ENCODE measurements around the gene MGLL. TPM values are rescaled to one million over a fixed set of nuclear protein-coding genes. Genes with fewer than 3 reads are reported as not detected.

The MGLL gene
- total RNA-seq, 1 experiment from 2014 or later = 0.94 TPM

DNA sequence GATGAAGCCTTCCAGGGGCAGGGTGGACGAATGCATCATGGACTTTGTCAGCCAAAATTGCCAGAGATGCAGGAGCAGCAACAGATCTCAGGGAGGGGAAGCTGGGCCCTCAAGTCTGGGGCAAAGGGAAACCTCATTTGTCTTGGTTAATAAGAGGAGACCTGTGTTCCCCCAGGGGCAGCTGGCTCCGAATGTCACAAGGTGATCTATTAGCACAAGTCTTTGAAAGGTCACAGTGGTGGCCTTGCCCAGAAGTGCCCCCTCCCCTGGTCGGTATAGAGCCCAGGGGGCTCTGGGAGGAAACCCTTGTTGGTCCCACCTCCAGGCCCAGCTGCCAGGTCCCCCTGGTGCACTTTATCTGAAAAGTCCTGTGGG is 103.4 kb downstream of the MGLL start (continued):
- TF ChIP-seq, protein P1, sequence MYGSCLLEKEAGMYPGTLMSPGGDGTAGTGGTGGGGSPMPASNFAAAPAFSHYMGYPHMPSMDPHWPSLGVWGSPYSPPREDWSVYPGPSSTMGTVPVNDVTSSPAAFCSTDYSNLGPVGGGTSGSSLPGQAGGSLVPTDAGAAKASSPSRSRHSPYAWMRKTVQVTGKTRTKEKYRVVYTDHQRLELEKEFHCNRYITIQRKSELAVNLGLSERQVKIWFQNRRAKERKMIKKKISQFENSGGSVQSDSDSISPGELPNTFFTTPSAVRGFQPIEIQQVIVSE (CRISPR knock-in tag; IDR thresholded peaks at IDR 0.05; ENCODE audit: borderline replicate concordance) = no peak
- TF ChIP-seq ATF1 (CRISPR knock-in tag; IDR thresholded peaks at IDR 0.05) = no peak

DNA sequence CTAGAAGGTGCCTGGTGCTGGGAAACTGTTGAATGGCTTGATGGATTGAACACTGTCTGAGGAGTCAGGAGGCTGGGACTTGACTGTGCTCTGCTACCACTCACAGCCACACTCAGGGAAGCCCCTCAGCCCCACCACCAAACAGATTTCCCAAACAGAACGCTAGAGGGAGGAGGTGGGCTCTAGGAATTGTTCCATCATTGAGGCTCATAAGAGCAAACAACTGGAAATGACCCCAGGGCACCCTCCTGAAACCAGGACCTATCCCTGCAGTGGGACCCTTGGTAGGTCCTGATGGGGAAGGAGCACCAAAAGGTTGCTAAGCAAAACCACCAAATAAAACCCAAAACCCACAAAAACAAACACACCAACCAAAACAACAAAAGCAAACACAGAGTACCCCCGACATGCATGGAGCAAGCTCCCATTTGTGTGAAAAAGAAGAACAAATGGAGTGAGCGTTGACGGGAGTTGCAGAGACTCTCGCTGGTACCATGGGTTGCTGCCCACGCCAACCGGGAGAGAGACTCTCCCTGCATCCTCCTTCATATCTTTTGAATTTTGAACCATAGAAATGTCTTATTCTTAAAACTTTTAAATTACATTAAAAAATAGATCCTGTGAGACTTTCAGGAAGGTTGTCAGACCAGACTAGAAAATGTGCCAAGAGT is 103.9 kb downstream of the MGLL start:
- no peaks in the 10 kb centered on the region; the same call in 1 of the 2 replicates for H3K27me3 Mint-ChIP-seq (ENCODE audit: low read depth)
- H3K4me1 Mint-ChIP-seq = peaks cover 32% of the 10 kb centered on the region
- H3K4me3 Mint-ChIP-seq = no peak overlapping the region
- ATAC-seq = no peak
- H3K9me3 Mint-ChIP-seq = no peaks in the 10 kb centered on the region
- H3K27ac Mint-ChIP-seq = no peak overlapping the region
- no peaks in the 10 kb centered on the region for H3K36me3 Mint-ChIP-seq
- no peak for TF ChIP-seq ZNF317 (CRISPR knock-in tag; IDR thresholded peaks at IDR 0.05; ENCODE audit: borderline replicate concordance, low read depth)
- TF ChIP-seq, protein P2, sequence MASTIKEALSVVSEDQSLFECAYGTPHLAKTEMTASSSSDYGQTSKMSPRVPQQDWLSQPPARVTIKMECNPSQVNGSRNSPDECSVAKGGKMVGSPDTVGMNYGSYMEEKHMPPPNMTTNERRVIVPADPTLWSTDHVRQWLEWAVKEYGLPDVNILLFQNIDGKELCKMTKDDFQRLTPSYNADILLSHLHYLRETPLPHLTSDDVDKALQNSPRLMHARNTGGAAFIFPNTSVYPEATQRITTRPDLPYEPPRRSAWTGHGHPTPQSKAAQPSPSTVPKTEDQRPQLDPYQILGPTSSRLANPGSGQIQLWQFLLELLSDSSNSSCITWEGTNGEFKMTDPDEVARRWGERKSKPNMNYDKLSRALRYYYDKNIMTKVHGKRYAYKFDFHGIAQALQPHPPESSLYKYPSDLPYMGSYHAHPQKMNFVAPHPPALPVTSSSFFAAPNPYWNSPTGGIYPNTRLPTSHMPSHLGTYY (CRISPR knock-in tag; IDR thresholded peaks at IDR 0.05) = no peak
- TF ChIP-seq PRRX2 (CRISPR knock-in tag; IDR thresholded peaks at IDR 0.05) = no peak
- no peak for TF ChIP-seq ZNF671 (CRISPR knock-in tag; IDR thresholded peaks at IDR 0.05)
- TF ChIP-seq SMAD4 (CRISPR knock-in tag; IDR thresholded peaks at IDR 0.05) = no peak
- no peak for TF ChIP-seq GABPB1 (CRISPR knock-in tag; IDR thresholded peaks at IDR 0.05)
- TF ChIP-seq, protein P3, sequence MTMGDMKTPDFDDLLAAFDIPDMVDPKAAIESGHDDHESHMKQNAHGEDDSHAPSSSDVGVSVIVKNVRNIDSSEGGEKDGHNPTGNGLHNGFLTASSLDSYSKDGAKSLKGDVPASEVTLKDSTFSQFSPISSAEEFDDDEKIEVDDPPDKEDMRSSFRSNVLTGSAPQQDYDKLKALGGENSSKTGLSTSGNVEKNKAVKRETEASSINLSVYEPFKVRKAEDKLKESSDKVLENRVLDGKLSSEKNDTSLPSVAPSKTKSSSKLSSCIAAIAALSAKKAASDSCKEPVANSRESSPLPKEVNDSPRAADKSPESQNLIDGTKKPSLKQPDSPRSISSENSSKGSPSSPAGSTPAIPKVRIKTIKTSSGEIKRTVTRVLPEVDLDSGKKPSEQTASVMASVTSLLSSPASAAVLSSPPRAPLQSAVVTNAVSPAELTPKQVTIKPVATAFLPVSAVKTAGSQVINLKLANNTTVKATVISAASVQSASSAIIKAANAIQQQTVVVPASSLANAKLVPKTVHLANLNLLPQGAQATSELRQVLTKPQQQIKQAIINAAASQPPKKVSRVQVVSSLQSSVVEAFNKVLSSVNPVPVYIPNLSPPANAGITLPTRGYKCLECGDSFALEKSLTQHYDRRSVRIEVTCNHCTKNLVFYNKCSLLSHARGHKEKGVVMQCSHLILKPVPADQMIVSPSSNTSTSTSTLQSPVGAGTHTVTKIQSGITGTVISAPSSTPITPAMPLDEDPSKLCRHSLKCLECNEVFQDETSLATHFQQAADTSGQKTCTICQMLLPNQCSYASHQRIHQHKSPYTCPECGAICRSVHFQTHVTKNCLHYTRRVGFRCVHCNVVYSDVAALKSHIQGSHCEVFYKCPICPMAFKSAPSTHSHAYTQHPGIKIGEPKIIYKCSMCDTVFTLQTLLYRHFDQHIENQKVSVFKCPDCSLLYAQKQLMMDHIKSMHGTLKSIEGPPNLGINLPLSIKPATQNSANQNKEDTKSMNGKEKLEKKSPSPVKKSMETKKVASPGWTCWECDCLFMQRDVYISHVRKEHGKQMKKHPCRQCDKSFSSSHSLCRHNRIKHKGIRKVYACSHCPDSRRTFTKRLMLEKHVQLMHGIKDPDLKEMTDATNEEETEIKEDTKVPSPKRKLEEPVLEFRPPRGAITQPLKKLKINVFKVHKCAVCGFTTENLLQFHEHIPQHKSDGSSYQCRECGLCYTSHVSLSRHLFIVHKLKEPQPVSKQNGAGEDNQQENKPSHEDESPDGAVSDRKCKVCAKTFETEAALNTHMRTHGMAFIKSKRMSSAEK (CRISPR knock-in tag; IDR thresholded peaks at IDR 0.05; ENCODE audit: borderline replicate concordance) = no peak
- no peak for TF ChIP-seq ESRRA (CRISPR knock-in tag; IDR thresholded peaks at IDR 0.05; ENCODE audit: borderline replicate concordance)
- TF ChIP-seq ZNF232 (CRISPR knock-in tag; IDR thresholded peaks at IDR 0.05) = no peak
- no peak for TF ChIP-seq TP53 (CRISPR knock-in tag; IDR thresholded peaks at IDR 0.05)
- no peak for TF ChIP-seq ZBTB21 (CRISPR knock-in tag; IDR thresholded peaks at IDR 0.05; ENCODE audit: borderline replicate concordance)
- no peak for TF ChIP-seq NR1H2 (CRISPR knock-in tag; IDR thresholded peaks at IDR 0.05)
- TF ChIP-seq, protein P4, sequence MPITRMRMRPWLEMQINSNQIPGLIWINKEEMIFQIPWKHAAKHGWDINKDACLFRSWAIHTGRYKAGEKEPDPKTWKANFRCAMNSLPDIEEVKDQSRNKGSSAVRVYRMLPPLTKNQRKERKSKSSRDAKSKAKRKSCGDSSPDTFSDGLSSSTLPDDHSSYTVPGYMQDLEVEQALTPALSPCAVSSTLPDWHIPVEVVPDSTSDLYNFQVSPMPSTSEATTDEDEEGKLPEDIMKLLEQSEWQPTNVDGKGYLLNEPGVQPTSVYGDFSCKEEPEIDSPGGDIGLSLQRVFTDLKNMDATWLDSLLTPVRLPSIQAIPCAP (CRISPR knock-in tag; IDR thresholded peaks at IDR 0.05) = no peak
- TF ChIP-seq, protein P1 (CRISPR knock-in tag; IDR thresholded peaks at IDR 0.05; ENCODE audit: borderline replicate concordance) = no peak
- no peak for TF ChIP-seq ZNF121 (CRISPR knock-in tag; IDR thresholded peaks at IDR 0.05)
- TF ChIP-seq ZNF416 (CRISPR knock-in tag; IDR thresholded peaks at IDR 0.05) = no peak
- DNase-seq (ENCODE audit: low spot score) = no peak
- ChIA-PET CTCF (no interaction called here), POLR2A (no interaction called here)
